VCaP (cell line): ENCODE data around the gene KLC1.
A peak's percentile ranks its signal among the peaks of the same experiment; 100 is the strongest.

Source experiments
- H3K27ac ChIP-seq: fragments of 450-650 bp; 2 replicates; pipeline ENCODE4 v1.5.1; 2017
- TF ChIP-seq, protein P1 (sequence below): fragments of 450-650 bp; conservative IDR thresholded peaks from 2 replicates; pipeline ENCODE4 v1.5.1; 2017; ENCODE audit warnings: mild to moderate bottlenecking, moderate library complexity

Gene KLC1

DNA sequence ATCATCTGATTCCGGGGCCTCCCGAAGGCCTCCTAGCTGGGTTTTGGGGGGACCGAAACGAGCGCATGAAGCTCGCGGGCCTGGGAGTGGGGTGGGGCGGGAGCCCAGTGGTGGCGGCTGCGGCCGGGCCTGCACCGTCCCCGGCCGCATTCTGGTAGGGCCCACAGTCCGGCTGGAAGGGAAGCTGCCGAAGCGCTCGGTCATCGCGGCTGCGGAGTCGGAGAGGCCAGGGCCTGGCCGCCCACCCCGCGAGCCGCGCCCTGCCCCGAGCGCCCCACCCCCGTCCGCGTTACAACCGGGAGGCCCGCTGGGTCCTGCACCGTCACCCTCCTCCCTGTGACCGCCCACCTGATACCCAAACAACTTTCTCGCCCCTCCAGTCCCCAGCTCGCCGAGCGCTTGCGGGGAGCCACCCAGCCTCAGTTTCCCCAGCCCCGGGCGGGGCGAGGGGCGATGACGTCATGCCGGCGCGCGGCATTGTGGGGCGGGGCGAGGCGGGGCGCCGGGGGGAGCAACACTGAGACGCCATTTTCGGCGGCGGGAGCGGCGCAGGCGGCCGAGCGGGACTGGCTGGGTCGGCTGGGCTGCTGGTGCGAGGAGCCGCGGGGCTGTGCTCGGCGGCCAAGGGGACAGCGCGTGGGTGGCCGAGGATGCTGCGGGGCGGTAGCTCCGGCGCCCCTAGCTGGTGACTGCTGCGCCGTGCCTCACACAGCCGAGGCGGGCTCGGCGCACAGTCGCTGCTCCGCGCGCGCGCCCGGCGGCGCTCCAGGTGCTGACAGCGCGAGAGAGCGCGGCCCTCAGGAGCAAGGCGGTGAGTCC lies at the start of gene KLC1:
TSS of gene KLC1 (plus strand) at position 528 of the 819 bp plus-strand sequence. CDS start 25,354 bp downstream, outside the sequence.
- TF ChIP-seq, protein P1, sequence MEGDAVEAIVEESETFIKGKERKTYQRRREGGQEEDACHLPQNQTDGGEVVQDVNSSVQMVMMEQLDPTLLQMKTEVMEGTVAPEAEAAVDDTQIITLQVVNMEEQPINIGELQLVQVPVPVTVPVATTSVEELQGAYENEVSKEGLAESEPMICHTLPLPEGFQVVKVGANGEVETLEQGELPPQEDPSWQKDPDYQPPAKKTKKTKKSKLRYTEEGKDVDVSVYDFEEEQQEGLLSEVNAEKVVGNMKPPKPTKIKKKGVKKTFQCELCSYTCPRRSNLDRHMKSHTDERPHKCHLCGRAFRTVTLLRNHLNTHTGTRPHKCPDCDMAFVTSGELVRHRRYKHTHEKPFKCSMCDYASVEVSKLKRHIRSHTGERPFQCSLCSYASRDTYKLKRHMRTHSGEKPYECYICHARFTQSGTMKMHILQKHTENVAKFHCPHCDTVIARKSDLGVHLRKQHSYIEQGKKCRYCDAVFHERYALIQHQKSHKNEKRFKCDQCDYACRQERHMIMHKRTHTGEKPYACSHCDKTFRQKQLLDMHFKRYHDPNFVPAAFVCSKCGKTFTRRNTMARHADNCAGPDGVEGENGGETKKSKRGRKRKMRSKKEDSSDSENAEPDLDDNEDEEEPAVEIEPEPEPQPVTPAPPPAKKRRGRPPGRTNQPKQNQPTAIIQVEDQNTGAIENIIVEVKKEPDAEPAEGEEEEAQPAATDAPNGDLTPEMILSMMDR, result no peak

DNA sequence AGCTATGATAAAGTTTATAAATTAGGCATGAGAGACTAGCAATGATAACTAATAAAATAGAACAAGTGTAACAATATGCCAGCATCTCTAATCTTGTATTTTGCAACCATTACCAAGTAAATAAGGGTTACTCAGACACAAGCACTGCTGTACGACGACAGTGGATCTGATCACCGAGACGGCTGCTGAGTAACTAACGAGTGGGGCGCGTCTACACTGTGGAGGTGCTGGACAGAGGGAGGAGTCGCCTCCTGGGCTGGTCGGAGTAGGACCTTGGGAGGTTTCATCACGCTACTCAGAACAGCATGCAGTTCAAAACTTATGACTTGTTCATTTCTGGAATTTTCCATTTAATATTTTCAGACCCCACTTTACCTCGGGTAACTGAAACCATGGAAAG lies 47.8 kb upstream of the KLC1 start:
- no peak overlapping the region for H3K27ac ChIP-seq
- TF ChIP-seq, protein P1, result no peak

More for the DNA sequence above, at the start of gene KLC1:
- peak within 1 kb of the TSS; percentile 91 for H3K27ac ChIP-seq

DNA sequence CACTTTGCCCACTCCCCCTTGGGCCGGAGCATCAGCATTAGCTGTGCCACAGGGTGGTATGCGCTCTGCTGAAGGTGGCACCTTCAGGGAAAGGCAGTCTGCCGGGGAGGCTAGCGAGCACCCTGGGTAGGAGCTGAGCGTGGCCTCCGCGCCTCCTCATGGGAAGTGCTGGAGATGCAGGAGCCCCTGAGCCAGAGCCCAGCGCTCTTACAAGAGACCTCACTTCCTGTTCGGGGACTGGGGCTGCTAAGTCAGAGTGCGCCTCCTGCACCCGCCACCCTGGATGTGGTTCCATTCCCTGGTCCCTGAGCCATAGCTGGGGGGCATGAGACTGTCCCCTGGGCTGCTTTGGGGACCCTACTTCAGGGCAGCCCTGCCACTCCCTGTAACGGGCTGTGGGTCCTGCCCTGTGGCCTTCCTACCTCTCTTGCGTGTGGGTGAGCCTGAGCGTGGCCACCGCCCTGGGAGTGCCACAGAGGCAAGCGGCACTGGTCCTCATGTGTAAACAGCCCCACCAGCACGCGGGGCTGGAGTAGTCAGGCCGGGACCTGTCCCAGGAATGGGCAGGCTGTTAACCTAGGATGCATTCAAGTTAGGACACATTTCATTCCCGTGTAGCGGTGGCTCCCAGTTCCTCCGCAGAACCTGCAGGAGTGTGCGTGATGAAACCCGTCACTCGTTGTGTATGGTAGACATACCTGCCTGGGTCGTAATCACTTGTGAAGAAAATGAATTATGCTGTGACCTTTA lies 46.9 kb upstream of the KLC1 start:
- TF ChIP-seq, protein P1, result no peak
- H3K27ac ChIP-seq, result no peak overlapping the region

DNA sequence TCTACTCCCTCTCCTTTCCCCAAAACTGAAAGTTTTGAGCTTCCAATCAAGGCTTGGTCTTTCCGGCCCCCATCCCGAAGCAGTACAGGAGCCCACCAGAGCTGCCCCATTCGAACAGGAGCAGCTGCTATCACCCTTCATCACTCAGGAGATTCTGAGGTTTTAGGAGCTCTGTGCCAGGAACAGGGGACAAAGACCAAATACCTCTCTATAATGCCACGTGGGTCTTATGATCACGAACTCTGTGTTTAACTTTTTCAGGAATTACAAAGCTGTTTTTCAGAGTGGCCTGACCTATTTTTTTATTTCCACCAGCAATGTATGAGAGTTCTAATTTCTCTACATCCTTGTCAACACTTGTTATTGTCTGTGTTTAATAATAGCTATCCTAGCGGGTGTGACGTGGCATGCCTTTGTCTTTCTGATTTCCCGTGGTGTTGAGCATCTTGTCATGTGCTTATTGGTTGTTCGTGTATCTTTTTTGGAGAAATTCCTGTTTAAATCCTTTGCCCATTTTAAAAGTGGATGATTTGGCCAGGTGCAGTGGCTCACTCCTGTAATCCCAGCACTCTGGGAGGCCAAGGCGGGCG lies 44.6 kb upstream of the KLC1 start:
- TF ChIP-seq, protein P1, result no peak
- H3K27ac ChIP-seq, result no peak overlapping the region

DNA sequence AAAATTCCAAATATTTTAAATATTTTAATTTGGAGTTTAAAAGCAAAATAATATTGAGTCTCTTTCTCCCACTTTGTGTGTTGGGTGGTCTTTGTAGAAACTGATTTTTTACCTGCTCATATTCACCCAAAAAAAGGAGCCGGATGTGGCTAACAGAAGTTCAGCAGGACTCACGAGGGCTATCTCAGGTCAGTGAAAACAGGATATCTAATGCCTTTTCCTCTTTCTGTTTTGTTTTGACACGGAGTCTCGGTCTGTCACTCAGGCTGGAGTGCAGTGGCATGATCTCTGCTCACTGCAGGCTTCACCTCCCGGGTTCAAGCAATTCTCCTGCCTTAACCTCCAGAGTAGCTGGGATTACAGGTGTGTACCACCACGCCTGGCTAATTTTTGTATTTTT lies 35.4 kb upstream of the KLC1 start:
- TF ChIP-seq, protein P1, result no peak
- H3K27ac ChIP-seq, result no peak overlapping the region

DNA sequence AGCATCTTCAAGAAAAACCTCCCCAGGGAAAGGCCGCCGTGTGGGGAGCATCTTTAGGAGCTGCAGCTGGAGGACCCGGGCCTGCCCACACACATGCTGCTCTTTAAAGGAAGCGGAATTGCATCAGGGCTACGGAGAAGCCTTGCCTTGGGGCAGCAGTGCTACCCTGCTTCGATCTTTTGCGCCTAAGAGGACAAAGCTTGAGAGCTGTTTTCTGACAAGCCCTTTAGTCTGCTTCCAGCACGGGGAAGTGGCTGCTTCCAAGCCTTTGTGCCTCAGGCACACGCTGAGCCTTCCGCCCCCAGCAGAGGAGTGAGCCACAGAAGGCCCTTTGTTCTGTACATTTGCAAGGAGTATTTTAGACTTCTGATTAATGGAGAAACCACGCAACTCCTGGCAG lies 34.7 kb upstream of the KLC1 start:
- no peak overlapping the region for H3K27ac ChIP-seq
- TF ChIP-seq, protein P1, result no peak
